Stomach smooth muscle (tissue), 2 donors: ENCODE measurements around the gene FNDC10.

Experiments used
- H3K27ac ChIP-seq: one replicate; pipeline ENCODE4 v1.7.0; 2013; ENCODE audit warnings: mild to moderate bottlenecking, low read length, inconsistent platforms
- H3K27me3 ChIP-seq, 2 donors: one replicate each; pipeline ENCODE4 v1.7.0; 2013; ENCODE audit warnings: low read length in 2 of 2; ENCODE audit not compliant: insufficient read depth in 2 of 2, control insufficient read depth in 1 of 2
- H3K36me3 ChIP-seq, 2 donors: one replicate each; pipeline ENCODE4 v1.7.0; 2013; ENCODE audit warnings: low read length in 2 of 2; ENCODE audit not compliant: control insufficient read depth in 2 of 2, insufficient read depth in 2 of 2
- H3K4me1 ChIP-seq: one replicate; pipeline ENCODE4 v1.7.0; 2013; ENCODE audit warnings: low read length; ENCODE audit not compliant: control insufficient read depth, insufficient read depth
- H3K4me3 ChIP-seq, 2 donors: one replicate each; pipeline ENCODE4 v1.7.0; 2013; ENCODE audit warnings: low read length in 2 of 2
- H3K9ac ChIP-seq, 2 donors: one replicate each; pipeline ENCODE4 v1.7.0; 2013; ENCODE audit warnings: low read length in 2 of 2, mild to moderate bottlenecking in 1 of 2
- H3K9me3 ChIP-seq, 2 donors: one replicate each; pipeline ENCODE4 v1.7.0; 2013; ENCODE audit warnings: low read length in 2 of 2; ENCODE audit not compliant: control insufficient read depth in 2 of 2
- donor health status: healthy.
- donor health status: Pancreatic carcinoma.

The FNDC10 gene

DNA sequence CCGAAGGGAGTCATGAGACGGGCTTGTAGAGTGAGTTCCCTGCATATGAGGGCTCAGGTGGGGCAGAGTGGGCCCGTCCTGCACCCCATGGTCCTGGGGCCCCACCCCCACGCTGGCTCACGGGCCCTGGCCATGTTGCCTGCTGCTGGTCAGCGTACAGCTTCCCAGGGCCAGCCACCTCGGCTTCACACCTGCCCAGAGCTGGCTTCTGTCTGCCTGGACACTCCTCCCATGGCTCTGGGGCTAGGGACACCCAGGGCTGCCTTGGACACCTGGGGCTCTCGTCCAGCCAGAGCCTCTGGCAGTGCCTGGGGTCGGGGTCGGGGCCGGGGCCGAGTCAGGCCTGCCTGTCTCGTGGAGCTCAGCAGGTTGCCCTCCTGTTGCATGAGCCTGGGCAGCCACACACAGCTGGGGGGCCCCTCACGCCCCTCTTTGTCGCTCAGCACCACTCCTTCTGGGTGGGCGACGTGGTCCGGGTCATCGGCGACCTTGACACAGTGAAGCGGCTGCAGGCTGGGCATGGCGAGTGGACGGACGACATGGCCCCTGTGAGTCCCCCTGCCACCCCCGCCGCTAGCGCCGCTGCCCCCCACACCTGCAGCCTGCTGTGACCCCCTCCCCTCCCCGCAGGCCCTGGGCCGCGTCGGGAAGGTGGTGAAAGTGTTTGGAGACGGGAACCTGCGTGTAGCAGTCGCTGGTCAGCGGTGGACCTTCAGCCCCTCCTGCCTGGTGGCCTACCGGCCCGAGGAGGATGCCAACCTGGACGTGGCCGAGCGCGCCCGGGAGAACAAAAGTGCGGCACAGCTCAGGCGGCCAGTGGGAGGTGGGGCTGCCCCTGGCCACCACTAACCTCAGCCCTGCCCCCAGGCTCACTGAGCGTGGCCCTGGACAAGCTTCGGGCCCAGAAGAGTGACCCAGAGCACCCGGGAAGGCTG, 26.5 kb upstream of the FNDC10 start:
- no peak overlapping the region for H3K27ac ChIP-seq
- no peak overlapping the region for H3K4me3 ChIP-seq
- no peak overlapping the region for H3K9ac ChIP-seq
- peaks cover 3 to 4% of the 10 kb centered on the region in 2 donors for H3K36me3 ChIP-seq
- peaks cover 0 to 16% of the 10 kb centered on the region in 2 donors for H3K27me3 ChIP-seq
- H3K9me3 ChIP-seq, result no peaks in the 10 kb centered on the region
- peaks cover 2% of the 10 kb centered on the region for H3K4me1 ChIP-seq

DNA sequence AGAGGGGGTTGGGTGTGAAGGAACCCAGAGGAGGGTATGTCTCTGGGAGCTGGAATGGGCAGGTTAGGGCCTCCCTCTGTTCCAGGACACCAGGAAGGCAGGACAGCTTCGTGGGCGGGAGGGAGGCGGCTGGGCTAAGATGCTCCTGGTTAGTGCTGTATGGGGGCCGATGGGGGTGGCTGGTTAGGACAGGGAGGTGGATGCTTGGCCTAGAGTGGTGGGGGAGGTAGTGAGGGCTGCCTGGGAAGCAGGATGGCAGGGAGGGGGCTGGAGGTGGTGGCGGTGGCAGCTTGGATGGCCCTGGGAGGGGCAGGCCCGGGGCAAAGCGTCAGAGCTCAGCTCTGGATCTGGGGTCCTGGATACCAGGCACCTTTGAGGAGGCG, 25.9 kb upstream of the FNDC10 start:
- no peak overlapping the region for H3K9ac ChIP-seq
- peaks cover 2% of the 10 kb centered on the region for H3K4me1 ChIP-seq
- no peak overlapping the region for H3K27ac ChIP-seq
- no peak overlapping the region for H3K4me3 ChIP-seq
- no peaks in the 10 kb centered on the region for H3K9me3 ChIP-seq
- peaks cover 0 to 11% of the 10 kb centered on the region in 2 donors for H3K27me3 ChIP-seq
- peaks cover 3 to 4% of the 10 kb centered on the region in 2 donors for H3K36me3 ChIP-seq

GRCh38 chr1:1625404-1625775, 25.5 kb upstream of the FNDC10 start:
- H3K27ac ChIP-seq, result no peak overlapping the region
- H3K4me3 ChIP-seq, result no peak overlapping the region
- no peaks in the 10 kb centered on the region for H3K4me1 ChIP-seq
- H3K9ac ChIP-seq, result no peak overlapping the region
- no peaks in the 10 kb centered on the region for H3K9me3 ChIP-seq
- peaks cover 0 to 7% of the 10 kb centered on the region in 2 donors for H3K27me3 ChIP-seq
- H3K36me3 ChIP-seq, result peaks cover 3 to 4% of the 10 kb centered on the region in 2 donors

GRCh38 chr1:1624443-1625403, 24.8 kb upstream of the FNDC10 start:
- Histone ChIP-seq H3K36me3 (peaks cover 3 to 4% of the 10 kb centered on the region in 2 donors), H3K27ac (no peak overlapping the region), H3K4me1 (no peaks in the 10 kb centered on the region)

DNA sequence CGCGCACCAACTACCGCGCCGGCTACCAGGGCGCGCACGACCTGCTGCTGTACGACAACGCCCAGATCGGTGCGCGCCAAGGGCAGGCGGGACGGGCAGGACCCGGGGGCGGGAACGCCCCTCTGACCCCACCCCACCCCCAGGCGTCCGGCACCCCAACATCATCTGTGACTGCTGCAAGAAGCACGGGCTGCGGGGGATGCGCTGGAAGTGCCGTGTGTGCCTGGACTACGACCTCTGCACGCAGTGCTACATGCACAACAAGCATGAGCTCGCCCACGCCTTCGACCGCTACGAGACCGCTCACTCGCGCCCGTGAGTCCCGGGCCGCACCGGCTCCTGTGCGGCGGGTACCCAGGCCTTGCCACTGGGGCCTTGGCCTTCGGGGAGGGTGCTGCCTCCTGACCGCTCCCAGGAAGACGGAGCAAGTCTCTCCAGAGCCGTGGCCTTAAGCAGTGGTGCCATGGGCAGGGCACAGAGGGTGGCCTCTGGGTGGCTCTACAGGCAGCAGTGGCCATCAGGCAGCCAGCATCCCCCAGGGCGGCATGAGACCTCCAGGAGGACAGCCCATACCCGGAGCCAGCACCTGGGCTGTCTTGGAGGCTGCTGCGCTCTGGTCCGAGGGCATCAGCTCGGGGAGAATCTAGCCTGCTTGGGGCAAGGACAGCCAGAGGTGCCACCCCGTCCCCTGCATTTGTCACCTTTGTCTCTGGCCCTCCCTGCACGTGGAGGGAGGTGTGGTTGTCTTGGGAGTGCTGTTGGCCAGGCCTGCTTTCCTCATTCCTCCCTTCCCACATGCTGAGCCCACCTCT, 23.9 kb upstream of the FNDC10 start:
- peaks cover 3 to 4% of the 10 kb centered on the region in 2 donors for H3K36me3 ChIP-seq
- H3K4me3 ChIP-seq, result no peak overlapping the region
- H3K27me3 ChIP-seq, result no peaks in the 10 kb centered on the region
- H3K9me3 ChIP-seq, result no peaks in the 10 kb centered on the region
- no peaks in the 10 kb centered on the region for H3K4me1 ChIP-seq
- no peak overlapping the region for H3K9ac ChIP-seq
- no peak overlapping the region for H3K27ac ChIP-seq

More at GRCh38 chr1:1624443-1625403, 24.8 kb upstream of the FNDC10 start:
- Histone ChIP-seq H3K4me3 (no peak overlapping the region), H3K27me3 (peaks cover 0 to 5% of the 10 kb centered on the region in 2 donors), H3K9me3 (no peaks in the 10 kb centered on the region), H3K9ac (no peak overlapping the region)

DNA sequence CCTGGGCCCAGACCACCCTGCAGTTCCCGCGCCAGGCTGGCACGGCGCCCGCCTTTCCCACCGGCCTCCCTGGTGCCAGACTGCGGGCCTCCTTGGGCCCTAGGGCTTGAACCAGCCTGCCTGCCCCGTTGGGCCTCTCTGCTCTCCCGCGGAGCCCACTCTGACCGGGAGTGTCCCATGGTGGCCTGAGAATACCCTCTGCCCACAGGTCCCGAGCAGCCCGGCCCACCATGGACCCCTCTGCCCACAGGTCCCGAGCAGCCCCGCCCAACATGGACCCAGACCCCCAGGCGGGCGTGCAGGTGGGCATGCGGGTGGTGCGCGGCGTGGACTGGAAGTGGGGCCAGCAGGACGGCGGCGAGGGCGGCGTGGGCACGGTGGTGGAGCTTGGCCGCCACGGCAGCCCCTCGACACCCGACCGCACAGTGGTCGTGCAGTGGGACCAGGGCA, 23.3 kb upstream of the FNDC10 start:
- H3K36me3 ChIP-seq, result peaks cover 1 to 4% of the 10 kb centered on the region in 2 donors
- H3K27ac ChIP-seq, result no peak overlapping the region
- no peaks in the 10 kb centered on the region for H3K9me3 ChIP-seq
- no peaks in the 10 kb centered on the region for H3K27me3 ChIP-seq
- no peak overlapping the region for H3K9ac ChIP-seq
- H3K4me3 ChIP-seq, result no peak overlapping the region
- peaks cover 3% of the 10 kb centered on the region for H3K4me1 ChIP-seq

GRCh38 chr1:1622788-1623094, 22.8 kb upstream of the FNDC10 start:
- Histone ChIP-seq H3K9ac (no peak overlapping the region), H3K27me3 (no peaks in the 10 kb centered on the region), H3K9me3 (no peaks in the 10 kb centered on the region), H3K4me1 (peaks cover 8% of the 10 kb centered on the region), H3K36me3 (peaks cover 0 to 5% of the 10 kb centered on the region in 2 donors), H3K4me3 (no peak overlapping the region), H3K27ac (no peak overlapping the region)

DNA sequence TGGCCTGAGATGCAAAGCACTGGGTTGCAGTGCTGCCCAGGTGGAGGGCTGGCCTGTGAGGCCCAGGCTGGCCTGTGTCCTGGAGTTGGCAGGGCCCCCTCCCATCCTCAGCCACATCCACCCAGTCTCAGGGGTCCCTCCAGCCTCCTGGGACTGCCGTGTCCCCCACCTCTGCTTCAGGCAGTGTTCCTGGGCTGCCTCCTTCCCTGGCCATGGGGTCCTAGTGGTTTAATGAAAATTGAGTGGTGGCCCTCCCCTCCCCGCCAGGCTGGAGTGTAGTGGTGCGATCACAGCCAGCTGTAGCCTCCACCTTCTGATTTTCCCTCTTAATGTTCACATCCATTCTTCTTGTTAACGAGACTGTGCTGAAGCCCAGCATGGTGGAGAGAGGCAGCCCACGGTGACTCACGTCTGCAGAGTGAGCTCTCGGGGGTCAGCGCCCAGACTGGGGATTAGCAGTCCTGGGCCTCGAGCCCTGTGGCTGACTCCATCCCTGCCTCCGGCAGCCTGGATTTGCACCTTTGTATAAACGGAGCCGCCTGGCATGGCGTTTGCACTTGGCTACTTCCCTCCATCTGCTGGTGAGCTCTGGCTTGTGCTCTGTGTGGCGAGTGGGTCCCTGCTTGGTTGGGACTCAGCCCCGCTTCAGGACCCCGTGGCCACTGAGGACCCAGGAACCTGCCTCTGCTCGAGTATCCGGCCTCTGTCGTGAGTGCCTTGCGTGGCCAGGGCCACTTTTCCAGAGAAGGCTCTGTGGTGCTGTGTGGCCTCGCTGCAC, 22.3 kb upstream of the FNDC10 start:
- Histone ChIP-seq H3K4me3 (no peak overlapping the region), H3K9ac (no peak overlapping the region), H3K27ac (no peak overlapping the region), H3K4me1 (peaks cover 13% of the 10 kb centered on the region), H3K9me3 (no peaks in the 10 kb centered on the region), H3K36me3 (peaks cover 0 to 5% of the 10 kb centered on the region in 2 donors), H3K27me3 (no peaks in the 10 kb centered on the region)

- H3K9me3 ChIP-seq, result no peaks in the 10 kb centered on the region
- no peak overlapping the region for H3K27ac ChIP-seq
- peaks cover 0 to 5% of the 10 kb centered on the region in 2 donors for H3K36me3 ChIP-seq
- no peaks in the 10 kb centered on the region for H3K27me3 ChIP-seq
- H3K4me1 ChIP-seq, result peaks cover 21% of the 10 kb centered on the region
- H3K4me3 ChIP-seq, result no peak overlapping the region
- H3K9ac ChIP-seq, result no peak overlapping the region
Measured at GRCh38 chr1:1621173-1622009, 21.5 kb upstream of the FNDC10 start.
